Aorta (tissue), 5 donors: ENCODE results near the gene CXCR6. TPM values are rescaled to one million over a fixed set of nuclear protein-coding genes. Genes with fewer than 3 reads are reported as not detected.
A peak's percentile ranks its signal among the peaks of the same experiment; 100 is the strongest.

ENCODE experiments used
- ATAC-seq: fragments of 200-7000 bp; cut with Tn5 transposase; one replicate; pipeline ENCODE4 v1.9.1; 2022; ENCODE audit warnings: moderate library complexity; ENCODE audit not compliant: low FRiP score
- DNase-seq, 2 donors: peaks; one replicate each; pipeline ENCODE4 v3.0.0-alpha.2; 2020
- H3K27ac ChIP-seq, 2 donors: one replicate each; pipeline ENCODE4 v1.5.1; 2013; ENCODE audit warnings: low read length in 2 of 2, mild to moderate bottlenecking in 2 of 2, moderate library complexity in 2 of 2, control low read depth in 1 of 2, inconsistent platforms in 1 of 2, low read depth in 1 of 2
- H3K27me3 ChIP-seq, 2 donors: one replicate each; pipeline ENCODE4 v1.6.1; 2013; ENCODE audit warnings: control low read depth in 1 of 2, low read length in 1 of 2, mild to moderate bottlenecking in 1 of 2, moderate library complexity in 1 of 2; ENCODE audit not compliant: insufficient read depth in 2 of 2, control insufficient read depth in 1 of 2
- H3K36me3 ChIP-seq, 2 donors: one replicate each; pipeline ENCODE4 v1.6.1; 2013; ENCODE audit warnings: control low read depth in 1 of 2, low read length in 1 of 2, mild to moderate bottlenecking in 1 of 2; ENCODE audit not compliant: insufficient read depth in 2 of 2, control insufficient read depth in 1 of 2
- H3K4me1 ChIP-seq, 2 donors: one replicate each; pipeline ENCODE4 v1.6.1; 2013; ENCODE audit warnings: low read length in 2 of 2, control low read depth in 1 of 2, mild to moderate bottlenecking in 1 of 2, moderate library complexity in 1 of 2; ENCODE audit not compliant: insufficient read depth in 2 of 2, control insufficient read depth in 1 of 2
- H3K4me3 ChIP-seq, 2 donors: one replicate each; pipeline ENCODE4 v1.5.1; 2013; ENCODE audit warnings: low read length in 2 of 2, control low read depth in 1 of 2, mild to moderate bottlenecking in 1 of 2
- H3K9me3 ChIP-seq: one replicate; pipeline ENCODE4 v1.6.1; 2013; ENCODE audit warnings: mild to moderate bottlenecking, low read length; ENCODE audit not compliant: control insufficient read depth
- WGBS, 2 donors: extraction: QIAGEN DNeasy Blood & Tissue Kit; methylation state at CpG; one replicate each; pipeline ENCODE4 v1.1.7; 2013; 5-methylcytosine and 5-hydroxymethylcytosine counted together
- intact Hi-C, 2 donors: fragments of 100-400 bp; cut with DNase I; formaldehyde crosslinking; loops; one replicate each; pipeline versions ENCODE4 v1.14.2 to v1.15.0; 2022
- polyA plus RNA-seq, 2 donors: library from polyadenylated mRNA; stranded (reverse); fragments of 200-250 nt; gene quantifications; one replicate each; pipeline ENCODE4 v1.2.3, GENCODE V29; 2013
- total RNA-seq, 2 donors: library from RNA; stranded (reverse); fragmentation: NEBNext Ultra II Directional; extraction: Animal tissue kit (Norgen Biotek cat#: 25700); gene quantifications; one replicate each; pipeline ENCODE4 v1.2.1, GENCODE V29; 2021
- donor health status: healthy with polysubstance abuse.
- donor health status: Bipolar disorder and iron deficiency.
- donor health status: DM: no; HTN: no; CAD: no.
- donor health status: DM: no; HTN: no; CAD: no.
- donor health status: DM: yes; HTN: yes; CAD: no.

The CXCR6 gene
- total and polyA plus RNA-seq, 4 donors: 1.4 to 2.9 (median 2.8) TPM; not detected in 1

DNA sequence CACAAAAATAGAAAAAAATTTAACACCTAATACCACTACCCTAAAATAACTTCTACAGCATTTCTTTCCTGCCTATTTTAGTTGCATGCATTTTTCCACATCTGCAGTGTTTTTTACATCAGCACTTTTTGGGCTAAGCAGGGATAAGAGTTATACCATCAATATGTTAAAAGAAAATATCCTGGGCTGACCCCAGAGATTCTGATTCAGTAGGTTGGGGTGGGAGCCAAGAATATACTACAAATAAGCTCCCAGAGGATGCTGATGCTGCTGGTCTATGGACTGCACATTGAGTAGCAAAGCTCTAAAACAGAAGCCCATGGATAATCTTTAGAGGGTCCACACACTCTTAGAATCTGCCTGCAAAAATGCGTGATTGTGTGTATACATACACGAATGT is 37.6 kb downstream of the CXCR6 start:
- H3K4me3 ChIP-seq: no peak overlapping the region
- no peak for DNase-seq
- 91 to 95% methylated on average over 2 of the region's 2 CpGs for WGBS, 2 donors
- no peak overlapping the region for H3K27ac ChIP-seq
- intact Hi-C loops: loop anchor here in 1 of 2 donors (10.0 kb wide), 2 partner anchors 306 to 386 kb away; partner anchors contain the start of gene LIMD1
- no peaks in the 10 kb centered on the region for H3K9me3 ChIP-seq
- peaks cover 3 to 17% of the 10 kb centered on the region in 2 donors for H3K36me3 ChIP-seq
- ATAC-seq: no peak
- H3K27me3 ChIP-seq: no peaks in the 10 kb centered on the region
- peaks cover 4 to 12% of the 10 kb centered on the region in 2 donors for H3K4me1 ChIP-seq

DNA sequence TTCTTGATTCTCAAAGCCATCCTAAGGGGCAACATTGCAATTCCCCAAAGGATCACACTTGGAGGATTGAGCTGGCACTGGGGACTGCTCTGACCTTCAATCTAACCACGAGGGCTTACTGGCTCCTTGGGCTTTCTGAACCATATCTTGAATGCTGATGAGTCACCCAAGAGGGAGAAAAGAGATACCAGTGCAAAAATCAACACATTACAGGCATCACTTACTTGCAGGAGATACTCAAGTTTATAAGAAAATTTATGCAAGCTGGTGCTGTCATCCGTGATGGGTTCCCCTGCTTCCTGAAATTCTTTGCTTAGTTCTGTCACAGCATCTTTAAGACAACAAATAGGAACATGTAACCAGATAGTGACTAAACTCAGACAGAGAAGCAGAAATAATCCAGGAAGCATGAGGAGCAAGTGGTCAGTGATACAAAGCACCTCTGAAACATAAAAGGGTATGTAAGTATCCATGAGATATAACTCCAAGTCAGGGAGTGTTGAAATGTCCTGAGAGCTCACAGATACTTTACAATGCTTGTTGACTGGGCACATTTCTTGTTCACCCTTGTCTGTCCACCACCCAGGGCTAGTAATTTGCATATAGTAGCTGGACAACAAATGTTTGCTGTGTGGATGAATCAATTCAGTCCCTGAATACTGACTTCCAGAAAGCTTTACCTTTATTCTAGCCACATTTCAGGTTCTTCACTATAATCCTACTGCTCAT is 38.2 kb downstream of the CXCR6 start:
- ATAC-seq (no peak), DNase-seq (no peak)
- H3K27ac ChIP-seq: peak overlapping the region in 1 of 2 donors; percentile 35
- H3K27me3 ChIP-seq: no peaks in the 10 kb centered on the region
- peaks cover 3 to 17% of the 10 kb centered on the region in 2 donors for H3K36me3 ChIP-seq
- no peak overlapping the region for H3K4me3 ChIP-seq
- no peaks in the 10 kb centered on the region for H3K9me3 ChIP-seq
- intact Hi-C loops: loop anchor here in 1 of 2 donors (10.0 kb wide), 2 partner anchors 307 to 387 kb away; partner anchors contain the start of gene LIMD1
- WGBS, 2 donors: 37 to 39% methylated on average over 2 of the region's 2 CpGs
- H3K4me1 ChIP-seq: peaks cover 4 to 13% of the 10 kb centered on the region in 2 donors

- no peak overlapping the region for H3K4me3 ChIP-seq
- H3K9me3 ChIP-seq: no peaks in the 10 kb centered on the region
- DNase-seq: no peak
- 4 to 12% methylated on average over 3 of the region's 3 CpGs for WGBS, 2 donors
- peaks cover 3 to 14% of the 10 kb centered on the region in 2 donors for H3K36me3 ChIP-seq
- H3K27ac ChIP-seq: peak overlapping the region; percentile 96
- no peaks in the 10 kb centered on the region for H3K27me3 ChIP-seq
- peaks cover 10 to 19% of the 10 kb centered on the region in 2 donors for H3K4me1 ChIP-seq
- intact Hi-C loops: loop anchor here in 1 of 2 donors (10.0 kb wide), 2 partner anchors 309 to 389 kb away; partner anchors contain the start of gene LIMD1
- ATAC-seq: no peak
Measured at GRCh38 chr3:45983770-45984169, 40.5 kb downstream of the CXCR6 start.

GRCh38 chr3:45984331-45985312 is 41.4 kb downstream of the CXCR6 start:
- intact Hi-C loops: loop anchor here in 1 of 2 donors (10.0 kb wide), 2 partner anchors 310 to 390 kb away; partner anchors contain the start of gene LIMD1
- H3K27ac ChIP-seq: peak overlapping the region; percentile 96
- no peak overlapping the region for H3K4me3 ChIP-seq
- H3K27me3 ChIP-seq: no peaks in the 10 kb centered on the region
- DNase-seq (no peak), ATAC-seq (no peak)
- peaks cover 17 to 19% of the 10 kb centered on the region in 2 donors for H3K4me1 ChIP-seq
- peaks cover 3 to 10% of the 10 kb centered on the region in 2 donors for H3K36me3 ChIP-seq
- no peaks in the 10 kb centered on the region for H3K9me3 ChIP-seq
- 47 to 53% methylated on average over 8 of the region's 8 CpGs for WGBS, 2 donors

- H3K9me3 ChIP-seq: no peaks in the 10 kb centered on the region
- peaks cover 19 to 20% of the 10 kb centered on the region in 2 donors for H3K4me1 ChIP-seq
- intact Hi-C loops: loop anchor here in 1 of 2 donors (10.0 kb wide), 2 partner anchors 311 to 391 kb away; partner anchors contain the start of gene LIMD1
- H3K27ac ChIP-seq: peak overlapping the region; percentile 96
- ATAC-seq (peak; percentile 42), DNase-seq (no peak)
- 10 to 11% methylated on average over 13 of the region's 13 CpGs for WGBS, 2 donors
- peaks cover 3 to 10% of the 10 kb centered on the region in 2 donors for H3K36me3 ChIP-seq
- no peak overlapping the region for H3K4me3 ChIP-seq
- no peaks in the 10 kb centered on the region for H3K27me3 ChIP-seq
Measured at GRCh38 chr3:45985532-45986302, 42.5 kb downstream of the CXCR6 start.

DNA sequence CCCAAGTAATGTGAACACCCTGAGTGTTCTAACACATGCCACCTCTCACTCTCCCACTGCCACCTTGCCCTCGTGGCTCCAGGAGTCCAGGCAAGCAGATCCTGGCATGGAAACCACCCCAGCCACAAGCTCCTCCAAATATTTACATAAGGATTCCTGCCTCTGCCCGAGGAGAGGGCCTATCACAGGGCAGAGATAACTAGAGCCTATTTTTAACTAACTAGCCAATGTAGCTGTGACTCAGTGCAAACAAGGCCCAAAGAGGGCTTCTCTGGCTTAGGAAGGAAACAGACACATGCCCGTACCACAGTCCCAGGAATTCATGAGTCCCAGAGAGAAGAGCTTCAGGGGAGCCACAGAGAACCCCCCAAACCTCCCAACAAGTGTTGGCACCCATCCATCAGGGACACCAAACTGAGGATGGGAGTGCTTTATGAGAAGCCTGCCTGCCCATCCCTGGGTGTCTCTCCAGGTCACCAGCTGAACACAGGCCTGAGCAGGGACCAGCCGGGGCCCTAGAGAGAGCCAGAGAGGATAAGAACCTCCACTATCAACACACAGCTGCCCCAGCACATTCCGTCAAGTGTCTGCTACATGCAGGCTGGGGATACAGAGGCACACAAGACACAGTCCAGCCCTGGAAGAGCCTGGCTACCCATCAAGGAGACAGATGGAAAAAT is 43.2 kb downstream of the CXCR6 start:
- Histone ChIP-seq H3K27ac (peak overlapping the region; percentile 96 to 100), H3K4me1 (peaks cover 20 to 22% of the 10 kb centered on the region in 2 donors), H3K4me3 (no peak overlapping the region), H3K36me3 (peaks cover 3 to 8% of the 10 kb centered on the region in 2 donors), H3K27me3 (no peaks in the 10 kb centered on the region), H3K9me3 (no peaks in the 10 kb centered on the region)
- WGBS, 2 donors: 7 to 12% methylated on average over 5 of the region's 5 CpGs
- DNase-seq: peak in 1 of 2 donors; percentile 79
- ATAC-seq: peak; percentile 86
- intact Hi-C loops: loop anchor here in 1 of 2 donors (10.0 kb wide), 2 partner anchors 312 to 392 kb away; partner anchors contain the start of gene LIMD1

GRCh38 chr3:45987368-45988291 is 44.4 kb downstream of the CXCR6 start:
- 5 to 7% methylated on average over 8 of the region's 8 CpGs for WGBS, 2 donors
- peaks cover 20 to 26% of the 10 kb centered on the region in 2 donors for H3K4me1 ChIP-seq
- DNase-seq: peak in 1 of 2 donors; percentile 71
- H3K4me3 ChIP-seq: no peak overlapping the region
- H3K9me3 ChIP-seq: no peaks in the 10 kb centered on the region
- peak; percentile 58 for ATAC-seq
- H3K36me3 ChIP-seq: peaks cover 0 to 6% of the 10 kb centered on the region in 2 donors
- H3K27ac ChIP-seq: peak overlapping the region; percentile 83 to 100
- H3K27me3 ChIP-seq: no peaks in the 10 kb centered on the region
- intact Hi-C loops: loop anchor here in 1 of 2 donors (10.0 kb wide), 2 partner anchors 313 to 393 kb away; partner anchors contain the start of gene LIMD1
